HepG2 (cell line): ENCODE results near the gene TKFC. TPM values are rescaled to one million over a fixed set of nuclear protein-coding genes. Genes with fewer than 3 reads are reported as not detected.
A peak's percentile ranks its signal among the peaks of the same experiment; 100 is the strongest.

Experiments used
- AGO1 ChIP-seq: fragments of 200-400 bp; formaldehyde crosslinking; IDR thresholded peaks from 2 replicates; pipeline ENCODE4 v1.6.1; 2017; ENCODE audit warnings: mild to moderate bottlenecking, low read depth, low read length, moderate library complexity; ENCODE audit not compliant: poor library complexity, severe bottlenecking
- CENPBD1 ChIP-seq: sonication (generic); formaldehyde crosslinking; IDR thresholded peaks from 2 replicates; pipeline ENCODE4 v1.8.0; 2022; ENCODE audit warnings: missing genetic modification reagents, low read depth, mild to moderate bottlenecking, borderline replicate concordance
- ETV6 ChIP-seq: sonication (generic); formaldehyde crosslinking; conservative IDR thresholded peaks from 2 replicates; pipeline ENCODE4 v1.4.0; 2020; ENCODE audit warnings: missing genetic modification reagents
- FUBP1 ChIP-seq: sonication (generic); formaldehyde crosslinking; IDR thresholded peaks from 2 replicates; pipeline ENCODE4 v1.5.1; 2020; ENCODE audit warnings: missing genetic modification reagents, mild to moderate bottlenecking, borderline replicate concordance
- HNF4G ChIP-seq, 2 experiments: sonication (generic) in 1 of 2; formaldehyde crosslinking in 1 of 2; IDR thresholded peaks; 2 replicates each; pipeline versions ENCODE4 v1.4.0 to v1.6.1; 2011 to 2020; ENCODE audit warnings: borderline replicate concordance in 2 of 2, low read depth in 2 of 2, mild to moderate bottlenecking in 2 of 2, low read length in 1 of 2, missing genetic modification reagents in 1 of 2, moderate library complexity in 1 of 2
- MED13 ChIP-seq: sonication (generic); formaldehyde crosslinking; IDR thresholded peaks from 2 replicates; pipeline ENCODE4 v1.5.0; 2020; ENCODE audit warnings: missing genetic modification reagents
- NCOA5 ChIP-seq: sonication (generic); formaldehyde crosslinking; IDR thresholded peaks from 2 replicates; pipeline ENCODE4 v1.4.0; 2020; ENCODE audit warnings: missing genetic modification reagents
- NONO ChIP-seq, 2 experiments: fragments of 450-650 bp in 1 of 2; sonication (generic) in 1 of 2; formaldehyde crosslinking in 1 of 2; IDR thresholded peaks in 1 of 2; conservative IDR thresholded peaks in 1 of 2; 2 replicates each; pipeline versions ENCODE4 v1.6.1 to v1.8.0; 2017 to 2022; ENCODE audit warnings: mild to moderate bottlenecking in 1 of 2, missing genetic modification reagents in 1 of 2, moderate library complexity in 1 of 2
- NR2F1 ChIP-seq, 2 experiments: fragments of 450-650 bp in 1 of 2; formaldehyde crosslinking in 1 of 2; IDR thresholded peaks; 2 replicates each; pipeline versions ENCODE4 v1.5.0 to v1.6.1; 2016 to 2020; ENCODE audit warnings: mild to moderate bottlenecking in 1 of 2, missing compliant biosample characterization in 1 of 2, missing genetic modification reagents in 1 of 2, moderate library complexity in 1 of 2
- RFX1 ChIP-seq: fragments of 450-650 bp; IDR thresholded peaks from 2 replicates; pipeline ENCODE4 v1.6.1; 2017
- SSRP1 ChIP-seq: IDR thresholded peaks from 2 replicates; pipeline ENCODE4 v1.6.1; 2016; ENCODE audit warnings: control low read depth
- ZNF639 ChIP-seq: conservative IDR thresholded peaks from 2 replicates; pipeline ENCODE4 v1.6.1; 2018; ENCODE audit warnings: missing genetic modification reagents
- ZNF652 ChIP-seq: IDR thresholded peaks from 2 replicates; pipeline ENCODE4 v1.6.1; 2016; ENCODE audit warnings: low read depth, borderline replicate concordance
- polyA plus RNA-seq, 8 experiments: library from polyadenylated mRNA; depleted of rRNA in 3 of 8; stranded (reverse) in 7 of 8; unstranded in 1 of 8; fragments of >200 nt; fragmentation: Illumina TruSeq in 4 of 8; extraction: Trizol in 4 of 8; gene quantifications; 2 replicates each; pipeline versions ENCODE4 v1.2.1 to v1.2.3, GENCODE V29; 2011 to 2016; ENCODE audit warnings: low read depth in 4 of 8, missing spikeins in 1 of 8, mixed read lengths in 1 of 8; ENCODE audit not compliant: insufficient read depth in 1 of 8
- total RNA-seq, 5 experiments: library from RNA; depleted of rRNA; stranded (reverse); fragments of >200 nt; fragmentation: Illumina TruSeq; extraction: Trizol; gene quantifications; 2 replicates each; pipeline ENCODE4 v1.2.3, GENCODE V29; 2016; ENCODE audit warnings: low read depth in 1 of 5
- TF ChIP-seq, protein P1 (sequence below): sonication (generic); formaldehyde crosslinking; IDR thresholded peaks from 2 replicates; pipeline ENCODE4 v1.4.0; 2020; ENCODE audit warnings: missing genetic modification reagents, borderline replicate concordance
- TF ChIP-seq, protein P2 (sequence below): sonication (generic); formaldehyde crosslinking; IDR thresholded peaks from 2 replicates; pipeline ENCODE4 v1.4.0; 2020; ENCODE audit warnings: low read depth, mild to moderate bottlenecking, missing genetic modification reagents

Gene TKFC
- total and polyA plus RNA-seq, 2 of the 13 experiments (the other 11 are each of a cell fraction or from before 2014, with no cell fraction given), result 147 to 197 TPM

GRCh38 chr11:61332797-61333549 is at the start of gene TKFC, which contains the start of gene DDB1 (continued):
- peak; percentile 46; the same call in 1 of the 2 replicates for TF ChIP-seq ZNF652 (CRISPR knock-in tag)
- no peak for TF ChIP-seq HNF4G (IDR thresholded peaks at IDR 0.05; ENCODE audit: borderline replicate concordance, low read depth, low read length)
- no peak for TF ChIP-seq HNF4G (CRISPR knock-in tag; IDR thresholded peaks at IDR 0.05; ENCODE audit: borderline replicate concordance, low read depth)
- peak in 1 of 2 experiments; percentile 38; a peak in 2 of 4 replicates for TF ChIP-seq NR2F1 (CRISPR knock-in tag; IDR thresholded peaks at IDR 0.05)
- peak; percentile 64 for TF ChIP-seq AGO1
- TF ChIP-seq, protein P1, sequence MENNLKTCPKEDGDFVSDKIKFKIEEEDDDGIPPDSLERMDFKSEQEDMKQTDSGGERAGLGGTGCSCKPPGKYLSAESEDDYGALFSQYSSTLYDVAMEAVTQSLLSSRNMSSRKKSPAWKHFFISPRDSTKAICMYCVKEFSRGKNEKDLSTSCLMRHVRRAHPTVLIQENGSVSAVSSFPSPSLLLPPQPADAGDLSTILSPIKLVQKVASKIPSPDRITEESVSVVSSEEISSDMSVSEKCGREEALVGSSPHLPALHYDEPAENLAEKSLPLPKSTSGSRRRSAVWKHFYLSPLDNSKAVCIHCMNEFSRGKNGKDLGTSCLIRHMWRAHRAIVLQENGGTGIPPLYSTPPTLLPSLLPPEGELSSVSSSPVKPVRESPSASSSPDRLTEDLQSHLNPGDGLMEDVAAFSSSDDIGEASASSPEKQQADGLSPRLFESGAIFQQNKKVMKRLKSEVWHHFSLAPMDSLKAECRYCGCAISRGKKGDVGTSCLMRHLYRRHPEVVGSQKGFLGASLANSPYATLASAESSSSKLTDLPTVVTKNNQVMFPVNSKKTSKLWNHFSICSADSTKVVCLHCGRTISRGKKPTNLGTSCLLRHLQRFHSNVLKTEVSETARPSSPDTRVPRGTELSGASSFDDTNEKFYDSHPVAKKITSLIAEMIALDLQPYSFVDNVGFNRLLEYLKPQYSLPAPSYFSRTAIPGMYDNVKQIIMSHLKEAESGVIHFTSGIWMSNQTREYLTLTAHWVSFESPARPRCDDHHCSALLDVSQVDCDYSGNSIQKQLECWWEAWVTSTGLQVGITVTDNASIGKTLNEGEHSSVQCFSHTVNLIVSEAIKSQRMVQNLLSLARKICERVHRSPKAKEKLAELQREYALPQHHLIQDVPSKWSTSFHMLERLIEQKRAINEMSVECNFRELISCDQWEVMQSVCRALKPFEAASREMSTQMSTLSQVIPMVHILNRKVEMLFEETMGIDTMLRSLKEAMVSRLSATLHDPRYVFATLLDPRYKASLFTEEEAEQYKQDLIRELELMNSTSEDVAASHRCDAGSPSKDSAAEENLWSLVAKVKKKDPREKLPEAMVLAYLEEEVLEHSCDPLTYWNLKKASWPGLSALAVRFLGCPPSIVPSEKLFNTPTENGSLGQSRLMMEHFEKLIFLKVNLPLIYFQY (CRISPR knock-in tag), result peak; percentile 40; the same call in 1 of the 2 replicates
- peak; percentile 88 for TF ChIP-seq ZNF639 (CRISPR knock-in tag)
- TF ChIP-seq RFX1, result no peak
- TF ChIP-seq FUBP1 (CRISPR knock-in tag), result no peak; the same call in 1 of the 2 replicates
- 0 out of 2 replicates have a peak, but pooled peaks have one; percentile 19 for TF ChIP-seq SSRP1 (CRISPR knock-in tag)
- peak; percentile 61; the same call in 1 of the 2 replicates for TF ChIP-seq ETV6 (CRISPR knock-in tag)
- TF ChIP-seq, protein P2, sequence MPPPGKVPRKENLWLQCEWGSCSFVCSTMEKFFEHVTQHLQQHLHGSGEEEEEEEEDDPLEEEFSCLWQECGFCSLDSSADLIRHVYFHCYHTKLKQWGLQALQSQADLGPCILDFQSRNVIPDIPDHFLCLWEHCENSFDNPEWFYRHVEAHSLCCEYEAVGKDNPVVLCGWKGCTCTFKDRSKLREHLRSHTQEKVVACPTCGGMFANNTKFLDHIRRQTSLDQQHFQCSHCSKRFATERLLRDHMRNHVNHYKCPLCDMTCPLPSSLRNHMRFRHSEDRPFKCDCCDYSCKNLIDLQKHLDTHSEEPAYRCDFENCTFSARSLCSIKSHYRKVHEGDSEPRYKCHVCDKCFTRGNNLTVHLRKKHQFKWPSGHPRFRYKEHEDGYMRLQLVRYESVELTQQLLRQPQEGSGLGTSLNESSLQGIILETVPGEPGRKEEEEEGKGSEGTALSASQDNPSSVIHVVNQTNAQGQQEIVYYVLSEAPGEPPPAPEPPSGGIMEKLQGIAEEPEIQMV (CRISPR knock-in tag), result 0 out of 2 replicates have a peak, but pooled peaks have one; percentile 3
- TF ChIP-seq MED13 (CRISPR knock-in tag), result peak; percentile 77
- TF ChIP-seq CENPBD1 (CRISPR knock-in tag), result no peak
- TF ChIP-seq NONO (IDR thresholded peaks at IDR 0.05), result no peak
- peak; percentile 71 for TF ChIP-seq NONO (CRISPR knock-in tag; conservative IDR thresholded peaks at IDR 0.05)
- TF ChIP-seq NCOA5 (CRISPR knock-in tag), result no peak
